Neural progenitor cell (in vitro differentiated cells): Measurements from ENCODE around the gene ONECUT1.

Experiments used
- CTCF ChIP-seq: fragments of 200-600 bp; sonication (generic); IDR thresholded peaks from 2 replicates; pipeline ENCODE4 v1.5.1; 2017; ENCODE audit warnings: antibody characterized with exemption, mild to moderate bottlenecking
- EZH2 ChIP-seq: fragments of 200-600 bp; sonication (generic); IDR thresholded peaks from 2 replicates; pipeline ENCODE4 v1.6.1; 2017; ENCODE audit warnings: antibody characterized with exemption, mild to moderate bottlenecking, moderate library complexity

GRCh38 chr15:52715411-52715810, 74.7 kb downstream of the ONECUT1 start:
- TF ChIP-seq CTCF (no peak), EZH2 (no peak)
